Immature natural killer cell (primary cell): ENCODE data around the gene JMJD8. TPM values are rescaled to one million over a fixed set of nuclear protein-coding genes. Genes with fewer than 3 reads are reported as not detected.
A peak's percentile ranks its signal among the peaks of the same experiment; 100 is the strongest.

Experiments used
- DNase-seq, 3 donors: peaks; one replicate each; pipeline ENCODE4 v3.0.0; 2022; ENCODE audit warnings: mixed read lengths in 1 of 3
- H3K27ac Mint-ChIP-seq, 6 donors: one replicate each; pipeline ENCODE4 v1.8.0; 2020; ENCODE audit warnings: mixed read lengths in 6 of 6, mild to moderate bottlenecking in 5 of 6, inconsistent platforms in 4 of 6, moderate library complexity in 3 of 6
- H3K27me3 Mint-ChIP-seq, 3 donors: one replicate each; pipeline ENCODE4 v1.8.0; 2020 to 2021; ENCODE audit warnings: low read depth in 3 of 3, mild to moderate bottlenecking in 3 of 3, mixed read lengths in 3 of 3, moderate library complexity in 3 of 3, inconsistent platforms in 1 of 3
- H3K36me3 Mint-ChIP-seq, 3 donors: one replicate each; pipeline ENCODE4 v1.8.0; 2020; ENCODE audit warnings: mixed read lengths in 3 of 3, inconsistent platforms in 2 of 3, mild to moderate bottlenecking in 2 of 3
- H3K4me1 Mint-ChIP-seq, 2 donors: one replicate each; pipeline ENCODE4 v1.8.0; 2020; ENCODE audit warnings: inconsistent platforms in 2 of 2, mild to moderate bottlenecking in 2 of 2, mixed read lengths in 2 of 2, moderate library complexity in 1 of 2
- H3K4me3 Mint-ChIP-seq, 5 donors: one replicate each; pipeline ENCODE4 v1.8.0; 2020; ENCODE audit warnings: mild to moderate bottlenecking in 5 of 5, mixed read lengths in 5 of 5, inconsistent platforms in 3 of 5, moderate library complexity in 3 of 5
- H3K9me3 Mint-ChIP-seq, 6 donors: one replicate each; pipeline ENCODE4 v1.8.0; 2020; ENCODE audit warnings: mild to moderate bottlenecking in 6 of 6, mixed read lengths in 6 of 6, inconsistent platforms in 4 of 6, moderate library complexity in 3 of 6
- polyA plus RNA-seq, 3 donors: library from polyadenylated mRNA; unstranded; fragments of 300-500 nt; fragmentation: Illumina TruSeq; gene quantifications; one replicate each; pipeline ENCODE4 v1.2.3, GENCODE V29; 2021

JMJD8 gene
- polyA plus RNA-seq, 3 donors from 2014 or later, result 38.3 to 63.5 (median 47.4) TPM

DNA sequence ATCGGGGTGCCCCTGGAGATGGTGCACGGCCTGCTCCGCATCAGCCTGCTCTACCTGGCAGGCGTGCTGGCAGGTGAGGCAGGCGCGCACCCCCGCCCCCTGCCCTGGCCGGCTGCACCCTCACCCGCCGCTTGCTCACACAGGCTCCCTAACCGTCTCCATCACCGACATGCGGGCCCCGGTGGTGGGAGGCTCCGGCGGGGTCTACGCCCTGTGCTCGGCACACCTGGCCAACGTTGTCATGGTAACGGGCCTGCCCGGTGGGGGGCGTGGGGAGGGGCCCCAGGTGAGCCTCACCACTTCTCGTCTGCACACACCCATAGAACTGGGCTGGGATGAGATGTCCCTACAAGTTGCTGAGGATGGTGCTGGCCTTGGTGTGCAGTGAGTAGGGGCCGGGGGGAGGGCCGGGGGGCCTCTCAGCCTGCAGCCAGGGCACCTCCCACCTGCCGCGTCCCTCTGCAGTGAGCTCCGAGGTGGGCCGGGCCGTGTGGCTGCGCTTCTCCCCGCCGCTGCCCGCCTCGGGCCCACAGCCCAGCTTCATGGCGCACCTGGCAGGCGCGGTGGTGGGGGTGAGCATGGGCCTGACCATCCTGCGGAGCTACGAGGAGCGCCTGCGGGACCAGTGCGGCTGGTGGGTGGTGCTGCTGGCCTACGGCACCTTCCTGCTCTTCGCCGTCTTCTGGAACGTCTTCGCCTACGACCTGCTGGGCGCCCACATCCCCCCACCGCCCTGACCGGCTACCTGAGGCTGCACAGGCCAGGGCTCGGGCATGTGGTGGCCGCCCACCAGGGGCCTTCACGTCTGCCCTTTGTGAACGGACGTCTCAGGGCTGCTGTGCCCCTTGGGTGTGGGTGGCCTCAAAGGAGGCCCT, 6.6 kb downstream of the JMJD8 start:
- Mint-ChIP-seq H3K9me3 (no peaks in the 10 kb centered on the region), H3K4me3 (no peak overlapping the region), H3K27me3 (peaks cover 6 to 8% (median 7%) of the 10 kb centered on the region in 3 donors), H3K36me3 (peaks cover 0 to 2% (median 0%) of the 10 kb centered on the region in 3 donors), H3K4me1 (peaks cover 11 to 22% of the 10 kb centered on the region in 2 donors), H3K27ac (no peak overlapping the region)
- no peak for DNase-seq

DNA sequence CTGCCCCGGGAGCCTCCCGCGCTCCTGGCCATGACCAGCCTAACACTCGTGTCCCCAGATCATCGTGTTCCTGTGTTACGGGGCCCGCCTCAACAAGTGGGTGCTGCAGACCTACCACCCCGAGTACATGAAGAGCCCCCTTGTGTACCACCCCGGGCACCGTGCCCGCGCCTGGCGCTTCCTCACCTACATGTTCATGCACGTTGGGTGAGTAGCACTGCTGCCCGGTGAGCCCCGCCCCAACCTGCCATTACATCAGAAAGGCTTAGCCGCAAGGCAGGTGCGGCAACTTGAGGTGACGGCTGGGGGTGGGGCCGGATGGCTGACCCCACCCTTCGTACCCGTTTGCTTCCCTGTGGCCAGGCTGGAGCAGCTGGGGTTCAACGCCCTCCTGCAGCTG, 7.2 kb downstream of the JMJD8 start:
- Mint-ChIP-seq H3K36me3 (no peaks in the 10 kb centered on the region), H3K27me3 (peaks cover 1 to 8% (median 7%) of the 10 kb centered on the region in 3 donors), H3K4me1 (peaks cover 11 to 19% of the 10 kb centered on the region in 2 donors), H3K9me3 (no peaks in the 10 kb centered on the region), H3K4me3 (no peak overlapping the region), H3K27ac (no peak overlapping the region)
- no peak for DNase-seq

- Mint-ChIP-seq H3K9me3 (no peaks in the 10 kb centered on the region), H3K36me3 (no peaks in the 10 kb centered on the region), H3K4me1 (peaks cover 7 to 15% of the 10 kb centered on the region in 2 donors), H3K27ac (no peak overlapping the region), H3K4me3 (no peak overlapping the region), H3K27me3 (peaks cover 0 to 8% (median 7%) of the 10 kb centered on the region in 3 donors)
- no peak for DNase-seq
These were observed 7.6 kb downstream of the JMJD8 start for GRCh38 chr16:676565-676902.

DNA sequence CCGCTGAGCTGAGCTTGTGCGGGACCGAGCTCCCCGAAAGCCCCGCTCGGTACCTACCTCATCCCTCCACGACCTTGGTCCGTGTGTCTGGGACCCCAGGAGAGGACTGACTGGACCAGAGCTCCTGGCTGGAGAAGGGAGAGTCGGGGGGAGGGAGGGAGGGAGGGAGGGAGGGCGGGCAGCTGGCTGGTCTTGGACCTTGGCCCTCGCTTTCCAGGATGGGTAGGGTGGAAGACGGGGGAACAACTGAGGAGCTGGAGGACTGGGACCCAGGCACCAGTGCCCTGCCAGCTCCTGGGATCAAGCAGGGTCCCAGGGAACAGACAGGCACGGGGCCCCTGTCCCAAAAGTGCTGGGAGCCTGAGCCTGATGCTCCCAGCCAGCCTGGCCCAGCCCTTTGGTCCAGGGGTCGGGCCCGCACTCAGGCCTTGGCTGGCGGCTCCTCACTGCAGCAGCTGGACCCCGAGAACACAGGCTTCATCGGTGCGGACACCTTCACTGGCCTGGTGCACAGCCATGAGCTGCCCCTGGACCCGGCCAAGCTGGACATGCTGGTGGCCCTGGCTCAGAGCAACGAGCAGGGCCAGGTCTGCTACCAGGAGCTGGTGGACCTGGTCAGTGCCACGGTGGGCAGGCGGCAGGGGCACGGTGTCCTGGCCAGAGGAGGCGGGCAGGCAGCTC, 8.1 kb downstream of the JMJD8 start:
- no peak overlapping the region for H3K27ac Mint-ChIP-seq

GRCh38 chr16:674968-675883, 8.9 kb downstream of the JMJD8 start, which contains the start of gene RHBDL1:
TSS of gene RHBDL1 (plus strand) at chr16:675671. CDS start at chr16:675791, 120 bp downstream.
- Mint-ChIP-seq H3K4me1 (peaks cover 0 to 8% of the 10 kb centered on the region in 2 donors), H3K27ac (no peak within 1 kb of the TSS), H3K4me3 (peak within 1 kb of the TSS in 4 of 5 donors; percentile 12 to 32 (median 16)), H3K36me3 (no peaks in the 10 kb centered on the region), H3K27me3 (peaks cover 0 to 8% (median 7%) of the 10 kb centered on the region in 3 donors), H3K9me3 (no peaks in the 10 kb centered on the region)
- peak in 1 of 3 donors; percentile 24 for DNase-seq

More for the DNA sequence above, 8.1 kb downstream of the JMJD8 start:
- H3K27me3 Mint-ChIP-seq, result peaks cover 0 to 8% (median 7%) of the 10 kb centered on the region in 3 donors
- no peaks in the 10 kb centered on the region for H3K36me3 Mint-ChIP-seq
- DNase-seq, result no peak
- H3K9me3 Mint-ChIP-seq, result no peaks in the 10 kb centered on the region
- H3K4me3 Mint-ChIP-seq, result no peak overlapping the region
- peaks cover 3 to 10% of the 10 kb centered on the region in 2 donors for H3K4me1 Mint-ChIP-seq

DNA sequence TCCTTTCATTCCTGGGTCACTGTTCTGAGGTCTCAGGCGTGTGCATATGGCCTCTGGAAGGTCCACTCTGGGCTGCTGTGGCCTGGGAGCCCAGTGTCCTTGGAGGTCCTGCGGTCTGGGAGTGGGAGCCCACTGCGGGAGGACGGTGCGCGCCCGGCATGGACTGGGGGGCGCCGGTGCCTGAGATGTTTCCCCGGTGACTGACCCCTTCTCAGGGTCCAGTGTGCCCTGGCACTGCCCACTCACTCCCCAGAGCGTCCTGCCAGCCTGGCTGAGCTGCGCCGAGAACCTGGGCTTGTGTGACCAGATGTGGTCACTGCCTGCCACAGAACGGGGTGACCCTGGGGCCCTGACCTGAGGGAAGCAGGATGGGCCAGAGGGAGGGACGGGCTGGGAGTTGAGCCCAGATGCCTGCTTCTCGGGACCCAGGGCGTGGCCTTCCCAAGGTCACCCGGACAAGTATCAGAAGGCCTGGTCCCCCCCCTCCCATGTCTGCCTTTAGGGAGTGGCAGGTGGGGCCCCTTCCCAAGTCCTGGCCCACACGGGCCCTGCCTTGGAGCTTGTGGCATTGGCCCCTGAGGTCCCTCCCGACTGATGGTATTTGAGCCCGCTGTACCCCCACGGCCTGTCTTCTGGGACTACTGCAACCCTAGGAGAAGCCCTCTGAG, 9.8 kb downstream of the JMJD8 start:
- no peaks in the 10 kb centered on the region for H3K9me3 Mint-ChIP-seq

DNA sequence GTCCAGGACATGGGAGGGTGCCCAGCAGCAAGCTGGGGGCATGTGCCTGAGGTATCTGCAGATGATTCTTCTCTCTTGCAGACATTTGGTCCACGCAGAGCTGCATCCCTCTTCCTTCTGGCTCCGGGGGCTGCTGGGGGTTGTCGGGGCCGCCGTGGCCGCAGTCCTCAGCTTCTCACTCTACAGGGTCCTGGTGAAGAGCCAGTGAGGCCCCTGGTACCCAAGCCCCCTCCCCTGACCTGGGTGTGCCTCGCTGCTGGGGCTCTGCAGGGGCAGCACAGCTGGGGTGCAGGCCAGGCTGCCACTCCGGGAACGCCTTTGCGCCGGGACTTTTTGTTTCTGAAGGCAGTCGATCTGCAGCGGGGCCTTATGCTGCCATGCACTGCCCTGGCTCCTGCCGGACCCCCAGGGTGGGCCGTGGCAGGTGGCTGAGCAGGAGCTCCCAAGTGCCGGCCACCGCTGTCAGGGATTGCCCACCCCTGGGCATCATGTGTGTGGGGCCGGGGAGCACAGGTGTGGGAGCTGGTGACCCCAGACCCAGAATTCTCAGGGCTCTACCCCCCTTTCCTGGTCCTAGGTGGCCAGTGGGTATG, 10.6 kb downstream of the JMJD8 start:
- Mint-ChIP-seq H3K36me3 (no peaks in the 10 kb centered on the region), H3K4me3 (no peak overlapping the region), H3K27ac (no peak overlapping the region), H3K27me3 (peaks cover 0 to 6% (median 3%) of the 10 kb centered on the region in 3 donors), H3K4me1 (peaks cover 0 to 10% of the 10 kb centered on the region in 2 donors), H3K9me3 (no peaks in the 10 kb centered on the region)
- no peak for DNase-seq

More for the DNA sequence above, 9.8 kb downstream of the JMJD8 start:
- Mint-ChIP-seq H3K4me1 (peaks cover 0 to 12% of the 10 kb centered on the region in 2 donors), H3K36me3 (no peaks in the 10 kb centered on the region), H3K4me3 (no peak overlapping the region), H3K27ac (no peak overlapping the region), H3K27me3 (peaks cover 0 to 8% (median 5%) of the 10 kb centered on the region in 3 donors)
- no peak for DNase-seq

- Mint-ChIP-seq H3K9me3 (no peaks in the 10 kb centered on the region), H3K4me1 (peaks cover under 1 to 10% of the 10 kb centered on the region in 2 donors)
These were observed 11.3 kb downstream of the JMJD8 start for GRCh38 chr16:672851-673250.

DNA sequence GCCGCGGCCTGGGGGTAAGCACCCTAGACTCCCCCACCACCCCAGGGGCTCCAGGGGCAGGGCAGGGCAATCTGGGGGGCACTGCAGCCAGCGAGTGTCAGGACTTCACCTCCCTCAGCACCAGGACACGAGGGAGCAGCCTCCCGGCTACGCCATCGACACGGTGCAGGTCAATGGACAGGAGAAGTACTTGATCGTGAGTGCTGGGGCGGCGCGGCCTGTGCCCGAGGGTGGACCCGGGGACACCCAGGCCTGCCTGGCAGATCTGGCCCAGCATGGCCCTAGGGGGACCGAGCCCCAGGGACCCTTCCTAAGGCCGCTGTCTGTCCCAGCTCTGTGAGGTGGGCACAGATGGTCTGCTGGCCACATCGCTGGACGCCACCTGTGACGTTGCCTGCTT, 11.8 kb downstream of the JMJD8 start:
- DNase-seq, result no peak
- no peaks in the 10 kb centered on the region for H3K9me3 Mint-ChIP-seq
- peaks cover 5 to 15% of the 10 kb centered on the region in 2 donors for H3K4me1 Mint-ChIP-seq
- no peak overlapping the region for H3K4me3 Mint-ChIP-seq
- peaks cover 2 to 8% (median 4%) of the 10 kb centered on the region in 3 donors for H3K27me3 Mint-ChIP-seq
- H3K36me3 Mint-ChIP-seq, result no peaks in the 10 kb centered on the region
- H3K27ac Mint-ChIP-seq, result no peak overlapping the region

More at GRCh38 chr16:672851-673250, 11.3 kb downstream of the JMJD8 start:
- H3K27me3 Mint-ChIP-seq, result peaks cover 0 to 8% (median 3%) of the 10 kb centered on the region in 3 donors
- no peaks in the 10 kb centered on the region for H3K36me3 Mint-ChIP-seq
- DNase-seq, result no peak
- H3K27ac Mint-ChIP-seq, result no peak overlapping the region
- no peak overlapping the region for H3K4me3 Mint-ChIP-seq

GRCh38 chr16:671353-672131, 12.6 kb downstream of the JMJD8 start:
- H3K27ac Mint-ChIP-seq, result no peak overlapping the region
- H3K9me3 Mint-ChIP-seq, result no peaks in the 10 kb centered on the region
- peaks cover 6 to 15% of the 10 kb centered on the region in 2 donors for H3K4me1 Mint-ChIP-seq
- H3K36me3 Mint-ChIP-seq, result no peaks in the 10 kb centered on the region
- H3K4me3 Mint-ChIP-seq, result no peak overlapping the region
- no peak for DNase-seq
- H3K27me3 Mint-ChIP-seq, result peaks cover 2 to 6% (median 4%) of the 10 kb centered on the region in 3 donors

DNA sequence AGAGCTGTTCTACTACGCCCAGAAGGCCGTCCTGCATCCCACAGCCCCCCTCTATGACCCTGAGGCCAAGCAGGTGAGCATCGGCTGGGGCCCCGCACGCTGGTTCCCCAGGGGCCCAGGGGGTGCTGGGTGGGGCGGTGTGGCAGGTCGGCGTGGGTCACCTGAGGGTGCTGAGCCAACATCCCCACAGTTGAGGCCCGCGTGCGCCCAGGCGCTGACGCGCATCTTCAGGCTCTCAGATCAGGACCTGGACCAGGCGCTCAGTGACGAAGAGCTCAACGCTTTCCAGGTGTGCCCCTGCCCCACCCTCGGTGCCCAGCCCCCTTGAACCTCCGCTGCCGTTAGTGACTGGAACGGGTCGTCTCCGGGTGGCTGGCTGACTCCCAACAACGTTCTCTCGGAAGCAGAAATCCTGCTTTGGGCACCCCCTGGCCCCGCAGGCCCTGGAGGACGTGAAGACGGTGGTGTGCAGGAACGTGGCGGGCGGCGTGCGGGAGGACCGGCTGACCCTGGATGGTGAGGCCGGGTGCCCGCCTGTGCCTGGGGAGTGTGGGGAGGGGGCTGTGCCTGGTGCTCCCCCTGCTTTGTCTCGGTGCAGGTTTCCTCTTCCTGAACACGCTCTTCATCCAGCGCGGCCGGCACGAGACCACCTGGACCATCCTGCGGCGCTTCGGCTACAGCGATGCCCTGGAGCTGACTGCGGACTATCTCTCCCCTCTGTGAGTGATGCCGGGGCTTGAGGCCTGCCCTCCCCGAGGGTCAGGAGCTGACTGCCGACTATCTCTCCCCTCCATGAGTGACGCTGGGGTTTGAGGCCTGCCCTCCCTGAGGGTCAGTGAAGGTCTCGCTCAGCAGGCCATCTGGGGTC, 13.4 kb downstream of the JMJD8 start:
- peak overlapping the region in 1 of 6 donors; percentile 62 for H3K27ac Mint-ChIP-seq
- DNase-seq, result no peak
- no peaks in the 10 kb centered on the region for H3K36me3 Mint-ChIP-seq
- peaks cover 2 to 6% (median 4%) of the 10 kb centered on the region in 3 donors for H3K27me3 Mint-ChIP-seq
- peaks cover 6 to 15% of the 10 kb centered on the region in 2 donors for H3K4me1 Mint-ChIP-seq
- no peaks in the 10 kb centered on the region for H3K9me3 Mint-ChIP-seq
- H3K4me3 Mint-ChIP-seq, result peak overlapping the region; percentile 18 to 63 (median 53)
